GM18499 (cell line): ENCODE results near the gene HOXB1.
"Not testable (repeated sequence)": the region's sequence is repeated elsewhere in the genome, so short reads cannot be mapped to it uniquely, and the experiment has no call there.

ENCODE experiments used
- ATAC-seq: cut with Tn5 transposase; IDR thresholded peaks from one replicate; pipeline ENCODE4 v1.9.1; 2021; ENCODE audit warnings: moderate number of reproducible peaks; ENCODE audit not compliant: insufficient read depth, unreplicated experiment

HOXB1 gene

DNA sequence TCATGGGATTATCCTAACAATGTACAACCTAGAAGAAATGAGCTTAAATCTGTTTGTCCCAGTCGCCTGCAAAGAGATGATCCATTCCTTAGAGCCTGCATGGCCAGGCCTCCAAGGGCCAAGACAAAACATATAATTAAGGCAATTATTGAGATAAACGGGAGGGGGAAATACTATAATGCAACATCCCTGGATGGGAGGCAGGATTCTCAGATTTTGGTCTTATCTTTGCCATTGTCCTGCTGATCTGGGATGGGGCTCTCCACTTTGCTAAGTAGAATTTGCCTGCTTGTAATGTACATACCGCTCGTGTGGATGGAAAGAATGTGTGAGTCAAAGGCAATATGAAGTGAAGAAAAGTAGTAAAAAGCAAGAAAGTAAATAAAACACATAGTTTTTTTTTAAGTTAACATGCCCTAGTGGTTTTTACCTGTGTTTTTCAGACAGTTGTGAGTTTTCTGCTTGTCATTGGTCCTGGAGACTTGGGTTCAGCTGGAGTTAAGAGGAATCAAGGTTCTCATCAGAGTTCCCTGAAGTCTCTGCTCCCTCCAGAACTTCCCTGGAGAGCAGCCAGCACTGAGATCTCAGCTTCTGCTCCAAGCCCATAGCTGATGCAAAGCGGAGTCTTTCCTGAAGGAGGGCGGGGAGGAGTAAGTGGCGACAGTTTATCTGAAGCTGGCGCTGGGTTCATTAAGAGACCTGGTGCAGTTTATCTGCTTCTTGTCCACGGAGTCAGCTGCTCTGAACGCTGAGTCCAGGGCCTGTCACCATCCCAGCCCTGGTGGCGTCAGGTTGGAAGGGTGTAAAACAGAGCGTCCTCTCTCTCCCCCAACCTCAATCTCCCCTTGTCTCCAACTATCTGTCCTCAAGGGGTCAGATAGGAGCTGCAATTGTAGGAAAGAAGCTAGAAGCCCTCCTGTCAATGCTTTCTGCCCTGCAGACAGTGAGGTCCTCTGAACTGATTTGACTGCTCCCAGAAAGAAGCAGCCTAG lies 30.1 kb downstream of the HOXB1 start:
- ATAC-seq = no peak

GRCh38 chr17:48499735-48500434 lies 30.9 kb downstream of the HOXB1 start:
- ATAC-seq = no peak

GRCh38 chr17:48499248-48499647 lies 31.6 kb downstream of the HOXB1 start:
- no peak for ATAC-seq

DNA sequence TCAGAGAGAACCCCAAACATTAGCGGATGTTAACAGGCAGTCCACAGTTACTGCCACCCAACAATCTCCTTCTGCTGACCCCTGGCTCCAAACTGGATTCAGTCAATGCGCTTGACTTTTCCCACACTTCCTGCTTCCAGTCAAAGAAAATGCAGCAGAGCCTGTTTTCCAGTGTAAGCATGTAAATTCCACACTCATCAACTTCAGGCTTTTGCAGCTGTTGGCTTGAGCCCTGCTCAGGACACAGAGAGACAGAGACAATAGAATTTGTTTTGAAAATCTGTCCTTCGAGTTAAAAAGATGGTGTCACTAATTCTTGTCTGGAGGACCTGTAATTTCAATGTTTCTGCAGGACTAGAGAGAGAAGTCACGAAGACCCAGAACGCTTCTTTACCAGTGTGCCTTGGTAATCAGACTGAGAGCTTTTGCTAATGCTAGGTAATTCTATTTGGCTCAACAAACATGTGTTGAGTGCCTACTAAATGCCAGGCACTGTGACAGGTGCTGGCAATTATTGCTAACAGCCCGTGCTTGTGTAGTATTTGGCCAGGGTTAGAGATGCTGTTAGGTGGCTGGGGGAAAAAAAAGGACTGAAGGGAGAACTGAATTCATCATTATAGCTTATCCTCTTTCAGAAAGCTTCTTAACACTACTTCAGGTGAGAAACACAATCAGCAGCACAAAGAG lies 32.5 kb downstream of the HOXB1 start:
- ATAC-seq = no peak

DNA sequence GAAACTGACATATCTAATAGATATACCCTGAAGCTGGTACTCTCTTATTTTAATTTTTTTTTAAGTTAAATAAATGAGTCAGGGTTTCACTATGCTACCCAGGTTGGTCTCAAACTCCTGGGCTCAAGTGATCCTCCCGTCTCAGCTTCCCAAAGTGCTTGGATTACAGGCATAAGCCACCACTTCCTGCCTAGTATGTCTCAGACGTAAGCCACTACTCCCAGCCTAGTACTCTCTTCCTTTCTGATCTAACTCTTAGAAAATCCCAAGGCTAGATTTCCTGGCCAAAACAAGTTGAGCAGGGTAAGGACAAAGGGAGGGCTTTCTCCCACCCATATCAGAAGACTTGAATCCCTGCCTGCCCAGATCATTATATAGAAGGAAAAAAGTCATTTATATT lies 33.7 kb downstream of the HOXB1 start:
- no peak for ATAC-seq

DNA sequence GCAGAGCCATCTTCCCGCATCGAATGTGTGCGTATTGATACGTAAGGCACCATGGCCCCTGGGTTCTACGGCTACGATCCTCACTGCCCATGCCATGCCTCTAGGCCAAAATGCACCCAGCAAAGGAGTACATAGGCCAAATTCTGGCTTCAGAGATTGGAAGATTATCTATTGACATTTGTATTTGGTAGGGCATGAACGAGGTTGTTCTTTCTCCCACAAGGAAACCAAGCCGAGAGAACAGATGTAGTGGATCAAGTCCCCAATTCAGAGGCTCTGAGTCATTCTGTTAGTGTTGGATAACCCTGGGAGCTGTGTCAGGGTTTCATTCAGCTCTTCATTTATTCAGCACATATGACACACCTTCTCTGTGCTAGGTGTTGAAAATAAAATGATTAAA lies 36.5 kb downstream of the HOXB1 start:
- no peak for ATAC-seq

DNA sequence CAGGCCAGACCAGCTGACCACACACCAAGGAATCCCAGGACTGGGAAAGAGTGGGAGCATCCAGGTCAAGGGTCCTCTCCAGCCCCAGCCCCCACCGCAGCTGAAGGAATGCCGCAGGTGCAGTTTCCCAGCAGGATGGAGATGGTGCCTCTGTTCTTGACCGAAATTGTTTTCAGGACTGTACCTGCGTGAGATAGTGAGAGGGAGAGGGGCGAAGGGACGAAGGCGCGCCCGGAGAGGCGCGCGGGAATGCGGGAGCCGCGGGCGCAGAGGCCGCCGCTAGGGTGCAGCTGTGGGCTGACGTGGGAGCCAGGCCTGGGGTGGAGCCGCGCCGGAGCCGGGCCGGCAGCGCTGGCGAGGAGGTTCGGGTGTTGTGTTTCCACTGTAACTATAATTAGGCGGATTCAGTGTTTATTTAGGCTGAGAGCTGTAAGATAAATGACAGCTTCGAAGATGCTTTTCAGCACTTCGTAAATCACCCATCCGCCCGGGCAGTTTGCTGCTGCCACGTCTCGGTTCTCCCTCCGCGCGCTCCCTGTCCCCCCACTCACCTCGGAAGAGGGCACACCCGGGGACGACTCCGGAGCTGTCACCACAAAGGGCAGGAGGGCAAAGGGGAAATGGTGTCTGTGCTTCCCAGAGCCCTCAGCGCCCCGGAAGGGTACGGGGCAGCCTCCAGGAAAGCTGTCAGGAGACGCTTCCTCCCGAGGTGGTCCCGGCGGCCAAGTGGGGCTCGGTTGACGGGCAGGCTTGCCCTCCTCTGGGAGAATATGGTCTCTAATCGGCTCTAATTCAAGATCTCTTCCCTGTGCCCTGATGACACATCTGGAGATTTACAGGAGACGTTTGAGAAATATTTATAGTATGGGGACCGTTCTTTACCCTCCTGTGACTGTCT lies 38.2 kb downstream of the HOXB1 start:
- ATAC-seq = no peak

DNA sequence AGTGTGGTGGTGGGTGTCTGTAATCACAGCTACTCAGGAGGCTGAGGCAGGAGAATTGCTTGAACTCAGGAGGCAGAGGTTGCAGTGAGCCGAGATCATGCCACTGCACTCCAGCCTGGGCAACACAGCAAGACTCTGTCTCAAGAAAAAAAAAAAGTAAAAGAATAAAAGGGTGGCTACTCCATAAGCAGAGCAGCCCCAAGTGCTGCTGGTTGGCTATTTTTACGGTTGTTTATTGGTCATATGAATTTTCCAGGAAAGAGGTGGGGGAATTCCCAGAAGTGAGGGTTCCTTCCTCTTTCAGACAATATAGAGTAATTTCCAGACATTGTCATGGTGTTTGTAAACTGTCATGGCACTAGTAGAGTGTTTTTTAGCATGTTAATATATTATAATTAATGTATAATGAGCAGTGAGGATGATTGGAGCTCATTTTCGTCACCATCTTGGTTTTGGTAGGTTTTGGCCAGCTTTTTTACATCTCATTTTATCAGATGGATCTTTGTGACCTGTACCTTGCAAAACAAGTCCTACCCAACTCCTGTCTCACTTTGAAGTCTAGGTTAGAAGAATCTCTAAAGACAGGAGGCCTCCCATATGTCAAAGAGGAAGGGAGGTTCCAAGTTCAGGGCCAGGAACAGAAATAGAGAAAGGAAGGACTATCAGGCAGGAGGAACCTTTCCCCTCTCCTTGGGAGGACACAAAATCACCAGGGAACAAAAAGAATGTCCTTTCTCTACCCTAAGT lies 39.1 kb downstream of the HOXB1 start:
- no peak for ATAC-seq

GRCh38 chr17:48490451-48490892 lies 40.3 kb downstream of the HOXB1 start:
- ATAC-seq = no peak

DNA sequence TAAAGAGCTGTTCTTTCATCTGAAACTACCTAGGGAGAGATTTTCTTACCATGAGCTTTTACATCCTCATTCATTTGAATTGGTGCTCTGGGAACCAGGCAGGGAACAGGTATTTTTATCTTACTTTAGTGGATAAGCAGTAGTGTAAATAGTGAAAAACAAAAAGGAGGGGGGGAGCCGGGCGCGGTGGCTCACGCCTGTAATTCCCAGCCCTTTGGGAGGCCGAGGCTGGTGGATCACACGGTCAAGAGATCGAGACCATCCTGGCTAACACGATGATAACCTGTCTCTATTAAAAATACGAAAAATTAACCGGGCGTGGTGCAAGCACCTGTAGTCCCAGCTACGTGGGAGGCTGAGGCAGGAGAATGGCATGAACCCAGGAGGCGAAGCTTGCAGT lies 41.0 kb downstream of the HOXB1 start:
- ATAC-seq = no peak

GRCh38 chr17:48488548-48489106 lies 42.2 kb downstream of the HOXB1 start:
- no peak for ATAC-seq

- no peak for ATAC-seq
Observed at GRCh38 chr17:48487221-48487620, 43.6 kb downstream of the HOXB1 start.

GRCh38 chr17:48486557-48486956 lies 44.3 kb downstream of the HOXB1 start:
- ATAC-seq = no peak

GRCh38 chr17:48484850-48485249 lies 46.0 kb downstream of the HOXB1 start:
- no peak for ATAC-seq

- ATAC-seq = no peak
Observed at GRCh38 chr17:48484256-48484655, 46.6 kb downstream of the HOXB1 start.

DNA sequence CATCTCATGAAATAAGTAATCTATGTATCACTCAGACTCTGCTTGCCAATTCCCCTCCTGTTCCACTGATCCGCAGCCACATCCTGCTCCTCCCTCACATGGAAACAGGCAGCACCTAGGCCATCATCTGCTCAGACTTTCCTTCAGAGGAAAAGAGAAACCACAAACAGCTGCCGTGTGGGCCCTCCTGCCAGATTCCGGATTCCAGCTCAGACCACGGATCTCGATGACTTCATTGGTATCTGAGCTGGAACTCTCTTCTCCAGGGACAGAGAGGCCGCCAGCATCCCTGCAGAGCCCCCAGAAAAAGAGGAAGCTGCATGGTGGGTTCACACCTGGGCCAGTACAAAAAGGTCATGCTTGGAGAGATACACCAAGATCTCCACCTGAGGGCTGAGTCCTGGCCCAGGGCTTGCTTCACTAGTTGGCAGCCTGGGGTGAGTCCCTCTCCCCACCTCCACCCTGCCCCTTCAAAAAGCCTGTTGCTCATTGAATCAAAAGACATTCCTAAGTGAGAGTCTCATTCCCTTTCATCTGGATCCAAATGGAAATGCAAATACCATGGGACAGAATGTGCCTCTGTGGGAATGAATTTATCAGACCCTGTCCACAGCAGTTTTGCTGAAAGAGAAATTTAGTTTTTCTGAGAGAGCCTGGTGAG lies 47.2 kb downstream of the HOXB1 start:
- no peak for ATAC-seq

DNA sequence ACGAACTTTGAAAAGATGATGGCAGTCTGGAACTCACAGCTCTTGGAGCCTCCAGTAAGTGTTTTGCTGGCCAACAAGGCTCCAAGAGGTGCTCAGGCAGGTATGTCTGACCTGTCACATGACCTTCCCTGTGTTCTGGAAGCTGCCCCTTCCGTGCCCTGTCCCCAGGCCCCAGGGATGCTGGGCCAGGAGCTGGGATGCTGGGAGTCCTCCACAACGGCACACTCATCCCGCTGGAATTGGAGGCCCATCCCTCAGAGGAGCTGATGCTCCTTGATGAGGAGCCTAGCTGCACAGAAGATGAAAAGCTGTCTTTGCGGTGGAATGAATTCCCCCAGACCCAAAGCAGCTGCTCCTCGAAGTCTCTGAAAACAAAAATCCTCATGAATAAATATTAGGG lies 47.8 kb downstream of the HOXB1 start:
- ATAC-seq = no peak

DNA sequence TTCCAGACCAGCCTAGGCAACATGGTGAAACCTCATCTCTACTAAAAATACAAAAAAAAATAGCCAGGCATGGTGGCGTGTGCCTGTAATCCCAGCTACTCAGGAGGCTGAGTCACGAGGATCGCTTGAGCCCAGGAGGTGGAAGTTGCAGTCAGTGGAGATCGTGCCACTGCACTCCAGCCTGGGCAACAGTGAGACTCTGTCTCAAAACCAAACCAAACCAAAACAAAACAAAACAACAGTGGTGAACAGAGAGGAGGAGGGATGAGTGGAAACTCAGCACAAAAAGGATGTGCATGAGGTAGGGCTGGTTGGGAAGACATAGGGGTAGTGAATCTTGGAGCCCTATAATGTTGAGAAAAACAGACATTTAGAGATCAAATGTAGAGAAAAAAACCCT lies 48.5 kb downstream of the HOXB1 start:
- ATAC-seq = not testable (repeated sequence)
